Gastrocnemius medialis (tissue), 4 donors: ENCODE measurements around the gene SPRN.

Experiments used
- CTCF ChIP-seq, 5 experiments: fragments of 450-650 bp in 3 of 5; fragments of 200-600 bp in 2 of 5; sonication (generic) in 2 of 5; IDR thresholded peaks in 4 of 5; conservative IDR thresholded peaks in 1 of 5; 1 replicate in 4 of 5; 2 replicates in 1 of 5; pipeline ENCODE4 v1.5.1; 2016 to 2019; ENCODE audit warnings: antibody characterized with exemption in 5 of 5, mild to moderate bottlenecking in 3 of 5, moderate library complexity in 3 of 5
- POLR2A ChIP-seq, 2 donors: fragments of 450-650 bp; IDR thresholded peaks; one replicate each; pipeline ENCODE4 v1.6.1; 2017; ENCODE audit warnings: antibody characterized with exemption in 2 of 2, mild to moderate bottlenecking in 2 of 2, moderate library complexity in 2 of 2

- TF ChIP-seq CTCF (IDR thresholded peaks at IDR 0.05 in 4 of 5, conservative IDR thresholded peaks at IDR 0.05 in 1 of 5) (no peak), POLR2A (IDR thresholded peaks at IDR 0.05) (no peak)
These were observed 47.1 kb upstream of the SPRN start for GRCh38 chr10:133471300-133472109.
